ENCODE data around the gene NEK11.

GRCh38 chr3:131223373-131224289 lies 197.0 kb downstream of the NEK11 start:
- no peak for TF ChIP-seq YY1 (IDR thresholded peaks at IDR 0.05; ENCODE audit: insufficient read depth, insufficient read length)
- TF ChIP-seq SUZ12 (IDR thresholded peaks at IDR 0.05; ENCODE audit: extremely low read depth, insufficient read depth, insufficient read length), result no peak
- no peak for TF ChIP-seq ZNF274 (IDR thresholded peaks at IDR 0.05; ENCODE audit: low read depth, low read length)

Measured in NT2/D1 (cell line).